Measurements from ENCODE around the gene CDH26.

CDH26 gene

GRCh38 chr20:59958123-59958522, at the start of gene CDH26:
CDH26 (plus strand) TSS chr20:59958423; CDS start chr20:59958727, 304 bp downstream.
- no peak for DNase-seq (ENCODE audit: low read depth in 2 of 2)

GRCh38 chr20:59908855-59909254, 49.4 kb upstream of the CDH26 start:
- DNase-seq (ENCODE audit: low read depth in 2 of 2): no peak

- DNase-seq (ENCODE audit: low read depth in 2 of 2): no peak
Measured at GRCh38 chr20:59911041-59911440, 47.2 kb upstream of the CDH26 start.

GRCh38 chr20:59912609-59913008, 45.6 kb upstream of the CDH26 start:
- no peak for DNase-seq (ENCODE audit: low read depth in 2 of 2)

GRCh38 chr20:59920944-59921343, 37.3 kb upstream of the CDH26 start:
- no peak for DNase-seq (ENCODE audit: low read depth in 2 of 2)

- no peak for DNase-seq (ENCODE audit: low read depth in 2 of 2)
Measured at GRCh38 chr20:59923514-59923913, 34.7 kb upstream of the CDH26 start.

- DNase-seq (ENCODE audit: low read depth in 2 of 2): no peak
Measured at GRCh38 chr20:59925359-59925758, 32.9 kb upstream of the CDH26 start.

- no peak for DNase-seq (ENCODE audit: low read depth in 2 of 2)
Measured at GRCh38 chr20:59925899-59926298, 32.3 kb upstream of the CDH26 start.

- no peak for DNase-seq (ENCODE audit: low read depth in 2 of 2)
Measured at GRCh38 chr20:59931511-59932312, 26.5 kb upstream of the CDH26 start.

- DNase-seq (ENCODE audit: low read depth in 2 of 2): no peak
Measured at GRCh38 chr20:59932616-59933295, 25.5 kb upstream of the CDH26 start.

GRCh38 chr20:59933296-59933848, 24.9 kb upstream of the CDH26 start, which contains the start of gene SYCP2:
SYCP2 (minus strand) TSS chr20:59933637; CDS start chr20:59922413, 11,224 bp downstream.
- DNase-seq (ENCODE audit: low read depth in 2 of 2): peak in 1 of 2 experiments; percentile 21

GRCh38 chr20:59933849-59934585, 24.2 kb upstream of the CDH26 start:
- DNase-seq (ENCODE audit: low read depth in 2 of 2): peak; percentile 36

- no peak for DNase-seq (ENCODE audit: low read depth in 2 of 2)
Measured at GRCh38 chr20:59935457-59936185, 22.6 kb upstream of the CDH26 start.

GRCh38 chr20:59936409-59936808, 21.8 kb upstream of the CDH26 start:
- no peak for DNase-seq (ENCODE audit: low read depth in 2 of 2)

- no peak for DNase-seq (ENCODE audit: low read depth in 2 of 2)
Measured at GRCh38 chr20:59937150-59937549, 21.1 kb upstream of the CDH26 start.

- peak in 1 of 2 experiments; percentile 29 for DNase-seq (ENCODE audit: low read depth in 2 of 2)
Measured at GRCh38 chr20:59938221-59938620, 20.0 kb upstream of the CDH26 start.

- no peak for DNase-seq (ENCODE audit: low read depth in 2 of 2)
Measured at GRCh38 chr20:59938696-59939051, 19.5 kb upstream of the CDH26 start.

- no peak for DNase-seq (ENCODE audit: low read depth in 2 of 2)
Measured at GRCh38 chr20:59939052-59939878, 19.0 kb upstream of the CDH26 start.

- no peak for DNase-seq (ENCODE audit: low read depth in 2 of 2)
Measured at GRCh38 chr20:59939879-59940128, 18.4 kb upstream of the CDH26 start.

GRCh38 chr20:59940129-59940955, 17.9 kb upstream of the CDH26 start, which contains the start of the genes FAM217B and PPP1R3D:
FAM217B (plus strand) TSS chr20:59940389; CDS start chr20:59943944, 3,555 bp downstream.
PPP1R3D (minus strand) TSS chr20:59940305; CDS start chr20:59939931, 374 bp downstream.
- DNase-seq (ENCODE audit: low read depth in 2 of 2): peak; percentile 91 to 92

Data from fibroblast of skin of left quadriceps (primary cell).